WTC11 (cell line): Measurements from ENCODE around the gene ROR2. TPM values are rescaled to one million over a fixed set of nuclear protein-coding genes. Genes with fewer than 3 reads are reported as not detected.

Experiments
- ATAC-seq: fragments of 200-7000 bp; cut with Tn5 transposase; 2 replicates; pipeline ENCODE4 v1.10.0; 2021; ENCODE audit warnings: mild to moderate bottlenecking, moderate library complexity
- CTCF ChIA-PET: fragments of 300-600 bp; sonication (Branson Sonifier 250); formaldehyde crosslinking; loops from one replicate; lab custom pipeline; 2021; ENCODE audit warnings: antibody characterized with exemption; lab: Charles Lee
- POLR2A ChIA-PET: fragments of 350-600 bp; sonication (Branson Sonifier 250); formaldehyde crosslinking; loops from one replicate; lab custom pipeline; 2021; ENCODE audit warnings: antibody characterized with exemption; lab: Charles Lee
- DNase-seq: peaks from one replicate; pipeline ENCODE4 v3.0.0; 2021; ENCODE audit warnings: low spot score
- H3K27ac Mint-ChIP-seq: 2 replicates; pipeline ENCODE4 v1.8.0; 2021; ENCODE audit warnings: mixed read lengths
- H3K27me3 Mint-ChIP-seq: 2 replicates; pipeline ENCODE4 v1.8.0; 2021; ENCODE audit warnings: low read depth, mild to moderate bottlenecking, moderate library complexity, mixed read lengths
- H3K36me3 Mint-ChIP-seq: 2 replicates; pipeline ENCODE4 v1.8.0; 2021; ENCODE audit warnings: mixed read lengths
- H3K4me1 Mint-ChIP-seq: 2 replicates; pipeline ENCODE4 v1.8.0; 2022; ENCODE audit warnings: mixed read lengths
- H3K4me3 Mint-ChIP-seq: 2 replicates; pipeline ENCODE4 v1.8.0; 2021; ENCODE audit warnings: mild to moderate bottlenecking, moderate library complexity, mixed read lengths
- H3K9me3 Mint-ChIP-seq: 2 replicates; pipeline ENCODE4 v1.8.0; 2021; ENCODE audit warnings: mixed read lengths
- CREM ChIP-seq: sonication (generic); formaldehyde crosslinking; IDR thresholded peaks from 2 replicates; pipeline ENCODE4 v1.8.1; 2022; ENCODE audit warnings: mild to moderate bottlenecking, missing genetic modification reagents, moderate library complexity
- ELF4 ChIP-seq: sonication (generic); formaldehyde crosslinking; IDR thresholded peaks from 2 replicates; pipeline ENCODE4 v1.8.1; 2022; ENCODE audit warnings: low read depth, mild to moderate bottlenecking, moderate library complexity, missing genetic modification reagents
- FOXP1 ChIP-seq: sonication (generic); formaldehyde crosslinking; IDR thresholded peaks from 2 replicates; pipeline ENCODE4 v1.8.0; 2022; ENCODE audit warnings: missing genetic modification reagents, mild to moderate bottlenecking, moderate library complexity, borderline replicate concordance
- GABPB1 ChIP-seq: sonication (generic); formaldehyde crosslinking; IDR thresholded peaks from 2 replicates; pipeline ENCODE4 v1.8.1; 2023; ENCODE audit warnings: mild to moderate bottlenecking, missing genetic modification reagents
- GTF2I ChIP-seq: fragments of 250-450 bp; sonication (Bioruptor Pico); conservative IDR thresholded peaks from 2 replicates; pipeline ENCODE4 v1.4.0; 2021; ENCODE audit warnings: mild to moderate bottlenecking
- HMGA2 ChIP-seq: fragments of 250-450 bp; sonication (Bioruptor Pico); IDR thresholded peaks from 2 replicates; pipeline ENCODE4 v1.4.0; 2021; ENCODE audit warnings: mild to moderate bottlenecking, moderate library complexity
- SMAD3 ChIP-seq: sonication (generic); formaldehyde crosslinking; IDR thresholded peaks from 2 replicates; pipeline ENCODE4 v1.8.0; 2022; ENCODE audit warnings: missing genetic modification reagents, mild to moderate bottlenecking, borderline replicate concordance
- TP53 ChIP-seq: sonication (generic); formaldehyde crosslinking; IDR thresholded peaks from 2 replicates; pipeline ENCODE4 v1.8.1; 2023; ENCODE audit warnings: mild to moderate bottlenecking, missing genetic modification reagents
- ZNF121 ChIP-seq: sonication (generic); formaldehyde crosslinking; IDR thresholded peaks from 2 replicates; pipeline ENCODE4 v1.8.0; 2023; ENCODE audit warnings: missing genetic modification reagents
- ZNF138 ChIP-seq: sonication (generic); formaldehyde crosslinking; conservative IDR thresholded peaks from 2 replicates; pipeline ENCODE4 v1.8.1; 2022; ENCODE audit warnings: mild to moderate bottlenecking, moderate library complexity, missing genetic modification reagents
- ZNF423 ChIP-seq: fragments of 250-450 bp; sonication (Bioruptor Pico); IDR thresholded peaks from 2 replicates; pipeline ENCODE4 v2.1.2; 2022; ENCODE audit warnings: mild to moderate bottlenecking, moderate library complexity
- total RNA-seq: library from RNA; stranded (reverse); gene quantifications from 3 replicates; pipeline ENCODE4 v1.2.3, GENCODE V29; 2021
- TF ChIP-seq, protein P1 (sequence below): fragments of 200-600 bp; IDR thresholded peaks from 2 replicates; pipeline ENCODE4 v1.8.0; 2022; ENCODE audit warnings: antibody characterized with exemption
- TF ChIP-seq, protein P2 (sequence below): sonication (generic); formaldehyde crosslinking; IDR thresholded peaks from 2 replicates; pipeline ENCODE4 v1.8.0; 2022; ENCODE audit warnings: missing genetic modification reagents
- TF ChIP-seq, protein P3 (sequence below): sonication (generic); formaldehyde crosslinking; IDR thresholded peaks from 2 replicates; pipeline ENCODE4 v1.8.0; 2023; ENCODE audit warnings: missing genetic modification reagents
- TF ChIP-seq, protein P4 (sequence below): sonication (generic); formaldehyde crosslinking; IDR thresholded peaks from 2 replicates; pipeline ENCODE4 v1.8.1; 2022; ENCODE audit warnings: low read depth, mild to moderate bottlenecking, moderate library complexity, missing genetic modification reagents, borderline replicate concordance
- TF ChIP-seq, protein P5 (sequence below): sonication (generic); formaldehyde crosslinking; IDR thresholded peaks from 2 replicates; pipeline ENCODE4 v1.8.1; 2023; ENCODE audit warnings: mild to moderate bottlenecking, missing genetic modification reagents, moderate library complexity
- TF ChIP-seq, protein P6 (sequence below): fragments of 250-450 bp; sonication (Bioruptor Pico); IDR thresholded peaks from 2 replicates; pipeline ENCODE4 v1.9.0; 2021; ENCODE audit warnings: mild to moderate bottlenecking
- TF ChIP-seq, protein P7 (sequence below): sonication (generic); formaldehyde crosslinking; conservative IDR thresholded peaks from 2 replicates; pipeline ENCODE4 v1.8.1; 2023; ENCODE audit warnings: mild to moderate bottlenecking, low read depth, missing genetic modification reagents, moderate library complexity

Gene ROR2
- total RNA-seq, 1 experiment from 2014 or later, result 19.8 TPM

DNA sequence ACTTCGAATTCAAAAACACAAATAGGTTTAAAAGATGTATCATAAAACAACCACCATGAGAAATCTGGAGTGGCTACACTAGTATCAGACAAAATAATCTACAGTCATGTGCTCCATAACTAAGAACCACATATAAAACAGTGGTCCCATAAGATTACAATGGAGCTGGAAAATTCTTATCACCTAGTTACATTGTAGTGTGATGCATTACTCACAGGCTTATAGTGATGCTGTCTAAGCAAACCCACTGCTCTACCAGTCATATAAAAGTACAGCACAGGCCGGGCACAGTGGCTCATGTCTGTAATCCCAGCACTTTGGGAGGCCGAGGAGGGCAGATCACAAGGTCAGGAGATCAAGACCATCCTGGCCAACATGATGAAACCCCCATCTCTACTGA, 160.1 kb downstream of the ROR2 start (continued):
- TF ChIP-seq, protein P1, sequence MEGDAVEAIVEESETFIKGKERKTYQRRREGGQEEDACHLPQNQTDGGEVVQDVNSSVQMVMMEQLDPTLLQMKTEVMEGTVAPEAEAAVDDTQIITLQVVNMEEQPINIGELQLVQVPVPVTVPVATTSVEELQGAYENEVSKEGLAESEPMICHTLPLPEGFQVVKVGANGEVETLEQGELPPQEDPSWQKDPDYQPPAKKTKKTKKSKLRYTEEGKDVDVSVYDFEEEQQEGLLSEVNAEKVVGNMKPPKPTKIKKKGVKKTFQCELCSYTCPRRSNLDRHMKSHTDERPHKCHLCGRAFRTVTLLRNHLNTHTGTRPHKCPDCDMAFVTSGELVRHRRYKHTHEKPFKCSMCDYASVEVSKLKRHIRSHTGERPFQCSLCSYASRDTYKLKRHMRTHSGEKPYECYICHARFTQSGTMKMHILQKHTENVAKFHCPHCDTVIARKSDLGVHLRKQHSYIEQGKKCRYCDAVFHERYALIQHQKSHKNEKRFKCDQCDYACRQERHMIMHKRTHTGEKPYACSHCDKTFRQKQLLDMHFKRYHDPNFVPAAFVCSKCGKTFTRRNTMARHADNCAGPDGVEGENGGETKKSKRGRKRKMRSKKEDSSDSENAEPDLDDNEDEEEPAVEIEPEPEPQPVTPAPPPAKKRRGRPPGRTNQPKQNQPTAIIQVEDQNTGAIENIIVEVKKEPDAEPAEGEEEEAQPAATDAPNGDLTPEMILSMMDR, result no peak
- TF ChIP-seq ELF4 (CRISPR knock-in tag) (no peak), ZNF138 (CRISPR knock-in tag) (no peak)

DNA sequence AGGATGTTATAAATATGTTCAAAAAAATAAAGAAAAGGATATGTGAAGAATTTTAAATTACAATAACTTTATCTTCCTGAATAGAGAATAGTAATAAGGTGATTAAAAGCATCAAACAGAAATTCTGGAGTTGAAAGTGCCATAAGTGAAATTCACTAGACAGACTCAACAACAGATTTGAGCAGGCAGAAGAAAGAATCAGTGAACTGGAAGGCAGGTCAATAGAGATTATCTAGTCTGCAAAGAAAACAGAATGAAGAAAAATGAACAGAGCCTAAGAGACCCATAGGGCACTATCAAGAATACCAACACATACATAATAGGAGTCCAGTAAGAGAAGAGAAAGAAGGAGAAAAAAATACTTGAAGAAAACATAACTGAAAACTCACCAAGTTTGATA, 162.1 kb downstream of the ROR2 start:
- H3K9me3 Mint-ChIP-seq, result peaks cover 20% of the 10 kb centered on the region
- CTCF ChIA-PET, result no interaction called here
- POLR2A ChIA-PET, result no interaction called here
- H3K27me3 Mint-ChIP-seq, result no peaks in the 10 kb centered on the region
- no peak overlapping the region for H3K4me3 Mint-ChIP-seq
- TF ChIP-seq GABPB1, result no peak
- TF ChIP-seq, protein P2, sequence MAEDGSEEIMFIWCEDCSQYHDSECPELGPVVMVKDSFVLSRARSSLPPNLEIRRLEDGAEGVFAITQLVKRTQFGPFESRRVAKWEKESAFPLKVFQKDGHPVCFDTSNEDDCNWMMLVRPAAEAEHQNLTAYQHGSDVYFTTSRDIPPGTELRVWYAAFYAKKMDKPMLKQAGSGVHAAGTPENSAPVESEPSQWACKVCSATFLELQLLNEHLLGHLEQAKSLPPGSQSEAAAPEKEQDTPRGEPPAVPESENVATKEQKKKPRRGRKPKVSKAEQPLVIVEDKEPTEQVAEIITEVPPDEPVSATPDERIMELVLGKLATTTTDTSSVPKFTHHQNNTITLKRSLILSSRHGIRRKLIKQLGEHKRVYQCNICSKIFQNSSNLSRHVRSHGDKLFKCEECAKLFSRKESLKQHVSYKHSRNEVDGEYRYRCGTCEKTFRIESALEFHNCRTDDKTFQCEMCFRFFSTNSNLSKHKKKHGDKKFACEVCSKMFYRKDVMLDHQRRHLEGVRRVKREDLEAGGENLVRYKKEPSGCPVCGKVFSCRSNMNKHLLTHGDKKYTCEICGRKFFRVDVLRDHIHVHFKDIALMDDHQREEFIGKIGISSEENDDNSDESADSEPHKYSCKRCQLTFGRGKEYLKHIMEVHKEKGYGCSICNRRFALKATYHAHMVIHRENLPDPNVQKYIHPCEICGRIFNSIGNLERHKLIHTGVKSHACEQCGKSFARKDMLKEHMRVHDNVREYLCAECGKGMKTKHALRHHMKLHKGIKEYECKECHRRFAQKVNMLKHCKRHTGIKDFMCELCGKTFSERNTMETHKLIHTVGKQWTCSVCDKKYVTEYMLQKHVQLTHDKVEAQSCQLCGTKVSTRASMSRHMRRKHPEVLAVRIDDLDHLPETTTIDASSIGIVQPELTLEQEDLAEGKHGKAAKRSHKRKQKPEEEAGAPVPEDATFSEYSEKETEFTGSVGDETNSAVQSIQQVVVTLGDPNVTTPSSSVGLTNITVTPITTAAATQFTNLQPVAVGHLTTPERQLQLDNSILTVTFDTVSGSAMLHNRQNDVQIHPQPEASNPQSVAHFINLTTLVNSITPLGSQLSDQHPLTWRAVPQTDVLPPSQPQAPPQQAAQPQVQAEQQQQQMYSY (CRISPR knock-in tag), result no peak
- no peak for TF ChIP-seq FOXP1 (CRISPR knock-in tag)
- no peak for TF ChIP-seq TP53 (CRISPR knock-in tag)
- TF ChIP-seq GTF2I, result no peak
- no peak for TF ChIP-seq ELF4 (CRISPR knock-in tag)
- TF ChIP-seq ZNF121 (CRISPR knock-in tag), result no peak
- TF ChIP-seq HMGA2 (CRISPR knock-in tag), result no peak
- TF ChIP-seq, protein P3, sequence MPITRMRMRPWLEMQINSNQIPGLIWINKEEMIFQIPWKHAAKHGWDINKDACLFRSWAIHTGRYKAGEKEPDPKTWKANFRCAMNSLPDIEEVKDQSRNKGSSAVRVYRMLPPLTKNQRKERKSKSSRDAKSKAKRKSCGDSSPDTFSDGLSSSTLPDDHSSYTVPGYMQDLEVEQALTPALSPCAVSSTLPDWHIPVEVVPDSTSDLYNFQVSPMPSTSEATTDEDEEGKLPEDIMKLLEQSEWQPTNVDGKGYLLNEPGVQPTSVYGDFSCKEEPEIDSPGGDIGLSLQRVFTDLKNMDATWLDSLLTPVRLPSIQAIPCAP, result no peak
- no peak for TF ChIP-seq CREM (CRISPR knock-in tag)
- TF ChIP-seq ZNF423 (CRISPR knock-in tag), result no peak
- TF ChIP-seq, protein P4, sequence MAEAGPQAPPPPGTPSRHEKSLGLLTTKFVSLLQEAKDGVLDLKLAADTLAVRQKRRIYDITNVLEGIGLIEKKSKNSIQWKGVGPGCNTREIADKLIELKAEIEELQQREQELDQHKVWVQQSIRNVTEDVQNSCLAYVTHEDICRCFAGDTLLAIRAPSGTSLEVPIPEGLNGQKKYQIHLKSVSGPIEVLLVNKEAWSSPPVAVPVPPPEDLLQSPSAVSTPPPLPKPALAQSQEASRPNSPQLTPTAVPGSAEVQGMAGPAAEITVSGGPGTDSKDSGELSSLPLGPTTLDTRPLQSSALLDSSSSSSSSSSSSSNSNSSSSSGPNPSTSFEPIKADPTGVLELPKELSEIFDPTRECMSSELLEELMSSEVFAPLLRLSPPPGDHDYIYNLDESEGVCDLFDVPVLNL (CRISPR knock-in tag), result no peak
- no peak for TF ChIP-seq SMAD3
- peaks cover 19% of the 10 kb centered on the region for H3K36me3 Mint-ChIP-seq
- H3K4me1 Mint-ChIP-seq, result peaks cover 4% of the 10 kb centered on the region; the same call in 1 of the 2 replicates
- H3K27ac Mint-ChIP-seq, result no peak overlapping the region
- ATAC-seq (no peak), DNase-seq (no peak)

DNA sequence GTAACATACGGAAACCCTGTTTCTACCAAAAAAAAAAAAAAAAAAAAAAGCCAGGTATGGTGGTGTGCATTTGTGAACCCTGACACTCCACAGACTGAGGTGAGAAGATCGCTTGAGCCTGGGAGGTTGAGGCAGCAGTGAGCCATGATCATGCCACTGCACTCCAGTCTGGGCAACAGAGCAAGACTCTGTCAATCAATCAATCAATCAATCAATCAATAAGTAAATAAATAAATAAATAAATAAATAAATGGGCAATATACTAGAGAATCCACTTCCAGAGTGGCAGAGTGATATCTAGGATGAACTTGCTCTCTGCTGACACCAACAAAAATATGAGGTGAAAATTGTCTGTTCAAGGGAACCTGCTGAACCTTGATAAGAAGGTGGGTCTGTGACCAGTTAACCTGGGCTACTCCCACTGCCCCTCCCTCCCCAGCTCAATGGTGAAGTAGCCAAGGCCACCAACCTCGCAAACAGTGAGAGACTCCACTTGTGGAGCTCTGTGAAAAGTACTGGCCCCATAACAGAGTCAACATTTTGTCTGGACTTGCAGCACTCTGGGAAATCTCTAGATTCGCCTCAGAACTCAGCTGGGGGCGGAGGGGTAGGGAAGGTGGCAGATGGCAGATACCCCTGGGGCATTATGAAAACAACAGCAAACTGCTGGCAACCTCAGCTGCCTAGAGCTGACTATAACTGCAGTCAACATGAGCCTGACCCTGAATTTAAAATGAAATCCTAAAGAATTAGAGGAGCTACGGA, 163.7 kb downstream of the ROR2 start:
- no peak for ATAC-seq
- Mint-ChIP-seq H3K27me3 (no peaks in the 10 kb centered on the region), H3K4me3 (no peak overlapping the region), H3K27ac (no peak overlapping the region), H3K36me3 (peaks cover 25% of the 10 kb centered on the region)
- TF ChIP-seq, protein P5, sequence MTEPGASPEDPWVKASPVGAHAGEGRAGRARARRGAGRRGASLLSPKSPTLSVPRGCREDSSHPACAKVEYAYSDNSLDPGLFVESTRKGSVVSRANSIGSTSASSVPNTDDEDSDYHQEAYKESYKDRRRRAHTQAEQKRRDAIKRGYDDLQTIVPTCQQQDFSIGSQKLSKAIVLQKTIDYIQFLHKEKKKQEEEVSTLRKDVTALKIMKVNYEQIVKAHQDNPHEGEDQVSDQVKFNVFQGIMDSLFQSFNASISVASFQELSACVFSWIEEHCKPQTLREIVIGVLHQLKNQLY (CRISPR knock-in tag), result no peak
- no peak for TF ChIP-seq FOXP1 (CRISPR knock-in tag)
- TF ChIP-seq, protein P6, sequence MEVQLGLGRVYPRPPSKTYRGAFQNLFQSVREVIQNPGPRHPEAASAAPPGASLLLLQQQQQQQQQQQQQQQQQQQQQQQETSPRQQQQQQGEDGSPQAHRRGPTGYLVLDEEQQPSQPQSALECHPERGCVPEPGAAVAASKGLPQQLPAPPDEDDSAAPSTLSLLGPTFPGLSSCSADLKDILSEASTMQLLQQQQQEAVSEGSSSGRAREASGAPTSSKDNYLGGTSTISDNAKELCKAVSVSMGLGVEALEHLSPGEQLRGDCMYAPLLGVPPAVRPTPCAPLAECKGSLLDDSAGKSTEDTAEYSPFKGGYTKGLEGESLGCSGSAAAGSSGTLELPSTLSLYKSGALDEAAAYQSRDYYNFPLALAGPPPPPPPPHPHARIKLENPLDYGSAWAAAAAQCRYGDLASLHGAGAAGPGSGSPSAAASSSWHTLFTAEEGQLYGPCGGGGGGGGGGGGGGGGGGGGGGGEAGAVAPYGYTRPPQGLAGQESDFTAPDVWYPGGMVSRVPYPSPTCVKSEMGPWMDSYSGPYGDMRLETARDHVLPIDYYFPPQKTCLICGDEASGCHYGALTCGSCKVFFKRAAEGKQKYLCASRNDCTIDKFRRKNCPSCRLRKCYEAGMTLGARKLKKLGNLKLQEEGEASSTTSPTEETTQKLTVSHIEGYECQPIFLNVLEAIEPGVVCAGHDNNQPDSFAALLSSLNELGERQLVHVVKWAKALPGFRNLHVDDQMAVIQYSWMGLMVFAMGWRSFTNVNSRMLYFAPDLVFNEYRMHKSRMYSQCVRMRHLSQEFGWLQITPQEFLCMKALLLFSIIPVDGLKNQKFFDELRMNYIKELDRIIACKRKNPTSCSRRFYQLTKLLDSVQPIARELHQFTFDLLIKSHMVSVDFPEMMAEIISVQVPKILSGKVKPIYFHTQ (CRISPR knock-in tag), result no peak
- TF ChIP-seq, protein P7, sequence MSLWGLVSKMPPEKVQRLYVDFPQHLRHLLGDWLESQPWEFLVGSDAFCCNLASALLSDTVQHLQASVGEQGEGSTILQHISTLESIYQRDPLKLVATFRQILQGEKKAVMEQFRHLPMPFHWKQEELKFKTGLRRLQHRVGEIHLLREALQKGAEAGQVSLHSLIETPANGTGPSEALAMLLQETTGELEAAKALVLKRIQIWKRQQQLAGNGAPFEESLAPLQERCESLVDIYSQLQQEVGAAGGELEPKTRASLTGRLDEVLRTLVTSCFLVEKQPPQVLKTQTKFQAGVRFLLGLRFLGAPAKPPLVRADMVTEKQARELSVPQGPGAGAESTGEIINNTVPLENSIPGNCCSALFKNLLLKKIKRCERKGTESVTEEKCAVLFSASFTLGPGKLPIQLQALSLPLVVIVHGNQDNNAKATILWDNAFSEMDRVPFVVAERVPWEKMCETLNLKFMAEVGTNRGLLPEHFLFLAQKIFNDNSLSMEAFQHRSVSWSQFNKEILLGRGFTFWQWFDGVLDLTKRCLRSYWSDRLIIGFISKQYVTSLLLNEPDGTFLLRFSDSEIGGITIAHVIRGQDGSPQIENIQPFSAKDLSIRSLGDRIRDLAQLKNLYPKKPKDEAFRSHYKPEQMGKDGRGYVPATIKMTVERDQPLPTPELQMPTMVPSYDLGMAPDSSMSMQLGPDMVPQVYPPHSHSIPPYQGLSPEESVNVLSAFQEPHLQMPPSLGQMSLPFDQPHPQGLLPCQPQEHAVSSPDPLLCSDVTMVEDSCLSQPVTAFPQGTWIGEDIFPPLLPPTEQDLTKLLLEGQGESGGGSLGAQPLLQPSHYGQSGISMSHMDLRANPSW, result no peak
- TF ChIP-seq, all 79 proteins: peak for 0
- ChIA-PET CTCF (interaction anchor here (1.2 kb wide), 1 partner anchor 28 kb away, joined by 3 read pairs; no protein-coding TSS in a partner anchor), POLR2A (interaction anchor here (0.7 to 0.9 kb wide), 2 partner anchors 216 to 633 kb away, joined by 3 to 9 read pairs; no protein-coding TSS in a partner anchor)
- H3K9me3 Mint-ChIP-seq, result peaks cover 22% of the 10 kb centered on the region
- no peak for DNase-seq
- H3K4me1 Mint-ChIP-seq, result peaks cover 15% of the 10 kb centered on the region
